Neural progenitor cell (in vitro differentiated cells): ENCODE results near the gene PAFAH2. TPM values are rescaled to one million over a fixed set of nuclear protein-coding genes. Genes with fewer than 3 reads are reported as not detected.

ENCODE experiments used
- DNase-seq: peaks from one replicate; pipeline ENCODE4 v3.0.0-alpha.2; 2016; ENCODE audit warnings: low spot score
- H2AFZ ChIP-seq: fragments of 200-600 bp; sonication (generic); replicated peaks from 2 replicates; pipeline ENCODE4 v1.6.1; 2016; ENCODE audit warnings: antibody characterized with exemption
- H3F3A ChIP-seq: fragments of 200-600 bp; sonication (generic); 2 replicates; pipeline ENCODE4 v1.6.1; 2016; ENCODE audit warnings: antibody characterized with exemption, low read depth
- H3K27ac ChIP-seq: fragments of 200-600 bp; sonication (generic); 2 replicates; pipeline ENCODE4 v1.5.1; 2016; ENCODE audit warnings: mild to moderate bottlenecking
- H3K27me3 ChIP-seq: fragments of 200-600 bp; sonication (generic); 2 replicates; pipeline ENCODE4 v1.6.1; 2016; ENCODE audit warnings: mild to moderate bottlenecking, moderate library complexity
- H3K36me3 ChIP-seq: fragments of 200-600 bp; sonication (generic); 2 replicates; pipeline ENCODE4 v1.5.1; 2016
- H3K4me1 ChIP-seq: fragments of 200-600 bp; sonication (generic); 2 replicates; pipeline ENCODE4 v1.6.1; 2016; ENCODE audit warnings: mixed run types
- H3K4me2 ChIP-seq: fragments of 200-600 bp; sonication (generic); 2 replicates; pipeline ENCODE4 v1.6.1; 2016
- H3K4me3 ChIP-seq: fragments of 200-600 bp; sonication (generic); 2 replicates; pipeline ENCODE4 v1.5.1; 2016
- H3K79me2 ChIP-seq: fragments of 200-600 bp; sonication (generic); 2 replicates; pipeline ENCODE4 v1.6.1; 2016; ENCODE audit warnings: low read depth
- H3K9ac ChIP-seq: fragments of 200-600 bp; sonication (generic); 2 replicates; pipeline ENCODE4 v1.6.1; 2016
- H3K9me3 ChIP-seq: fragments of 200-600 bp; sonication (generic); 2 replicates; pipeline ENCODE4 v1.5.1; 2016; ENCODE audit warnings: low read depth
- H4K20me1 ChIP-seq: fragments of 200-600 bp; sonication (generic); 2 replicates; pipeline ENCODE4 v1.6.1; 2016; ENCODE audit warnings: low read depth
- H3K27ac Mint-ChIP-seq: 3 replicates; pipeline ENCODE4 v1.8.0; 2021; ENCODE audit warnings: mixed read lengths
- H3K27me3 Mint-ChIP-seq: 2 replicates; pipeline ENCODE4 v1.8.0; 2022; ENCODE audit warnings: low read depth, mild to moderate bottlenecking, inconsistent platforms, moderate library complexity, mixed read lengths; ENCODE audit not compliant: insufficient read depth
- H3K36me3 Mint-ChIP-seq: 3 replicates; pipeline ENCODE4 v1.8.0; 2021; ENCODE audit warnings: mixed read lengths
- H3K4me1 Mint-ChIP-seq: 3 replicates; pipeline ENCODE4 v1.8.0; 2021; ENCODE audit warnings: mixed read lengths
- H3K4me3 Mint-ChIP-seq: 3 replicates; pipeline ENCODE4 v1.8.0; 2021; ENCODE audit warnings: mild to moderate bottlenecking, moderate library complexity, mixed read lengths
- H3K9me3 Mint-ChIP-seq: 3 replicates; pipeline ENCODE4 v1.8.0; 2020; ENCODE audit warnings: mixed read lengths
- EZH2 ChIP-seq: fragments of 200-600 bp; sonication (generic); IDR thresholded peaks from 2 replicates; pipeline ENCODE4 v1.6.1; 2017; ENCODE audit warnings: antibody characterized with exemption, mild to moderate bottlenecking, moderate library complexity
- EZH2phosphoT487 ChIP-seq: fragments of 200-600 bp; sonication (generic); IDR thresholded peaks from 2 replicates; pipeline ENCODE4 v1.6.1; 2017; ENCODE audit warnings: antibody characterized with exemption
- total RNA-seq: library from RNA; depleted of rRNA; stranded (reverse); fragments of >200 nt; gene quantifications from 2 replicates; pipeline ENCODE4 v1.2.3, GENCODE V29; 2015; ENCODE audit warnings: low replicate concordance
- TF ChIP-seq, protein P1 (sequence below): fragments of 200-600 bp; sonication (generic); IDR thresholded peaks from 2 replicates; pipeline ENCODE4 v1.5.1; 2017; ENCODE audit warnings: antibody characterized with exemption, mild to moderate bottlenecking

Gene PAFAH2
- total RNA-seq, 1 donor from 2014 or later = 18.2 TPM

DNA sequence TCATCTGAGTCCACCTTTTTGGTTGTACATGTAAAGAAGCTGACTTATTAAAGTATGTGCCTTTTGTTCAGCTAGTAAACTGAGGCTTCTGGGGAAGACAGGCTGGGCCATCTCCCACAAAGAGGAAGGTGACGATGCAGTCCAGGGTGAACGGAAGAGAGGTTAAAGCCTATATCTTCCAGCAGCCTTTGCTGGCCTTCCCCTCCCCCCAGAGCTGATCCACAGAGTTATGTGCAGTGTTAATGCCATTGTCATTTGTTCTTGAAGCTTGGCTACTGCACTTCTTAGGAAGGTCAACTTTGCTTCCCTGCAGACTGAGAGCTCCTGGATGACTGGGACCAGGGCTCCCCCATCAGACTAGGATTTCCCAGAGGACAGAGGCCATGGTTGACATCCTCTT is 45.9 kb upstream of the PAFAH2 start:
- no peak for DNase-seq
- no peak overlapping the region for H2AFZ ChIP-seq
- no peak overlapping the region for H3K4me3 ChIP-seq
- H3K4me1 Mint-ChIP-seq = peaks cover 6% of the 10 kb centered on the region
- H3K4me1 ChIP-seq = peaks cover 16% of the 10 kb centered on the region
- no peaks in the 10 kb centered on the region for H3K9me3 Mint-ChIP-seq
- TF ChIP-seq EZH2phosphoT487 = no peak
- TF ChIP-seq, protein P1, sequence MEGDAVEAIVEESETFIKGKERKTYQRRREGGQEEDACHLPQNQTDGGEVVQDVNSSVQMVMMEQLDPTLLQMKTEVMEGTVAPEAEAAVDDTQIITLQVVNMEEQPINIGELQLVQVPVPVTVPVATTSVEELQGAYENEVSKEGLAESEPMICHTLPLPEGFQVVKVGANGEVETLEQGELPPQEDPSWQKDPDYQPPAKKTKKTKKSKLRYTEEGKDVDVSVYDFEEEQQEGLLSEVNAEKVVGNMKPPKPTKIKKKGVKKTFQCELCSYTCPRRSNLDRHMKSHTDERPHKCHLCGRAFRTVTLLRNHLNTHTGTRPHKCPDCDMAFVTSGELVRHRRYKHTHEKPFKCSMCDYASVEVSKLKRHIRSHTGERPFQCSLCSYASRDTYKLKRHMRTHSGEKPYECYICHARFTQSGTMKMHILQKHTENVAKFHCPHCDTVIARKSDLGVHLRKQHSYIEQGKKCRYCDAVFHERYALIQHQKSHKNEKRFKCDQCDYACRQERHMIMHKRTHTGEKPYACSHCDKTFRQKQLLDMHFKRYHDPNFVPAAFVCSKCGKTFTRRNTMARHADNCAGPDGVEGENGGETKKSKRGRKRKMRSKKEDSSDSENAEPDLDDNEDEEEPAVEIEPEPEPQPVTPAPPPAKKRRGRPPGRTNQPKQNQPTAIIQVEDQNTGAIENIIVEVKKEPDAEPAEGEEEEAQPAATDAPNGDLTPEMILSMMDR = no peak
- no peak for TF ChIP-seq EZH2
- no peak overlapping the region for H3K27ac ChIP-seq
- peaks cover 11% of the 10 kb centered on the region for H3F3A ChIP-seq
- H3K9me3 ChIP-seq = no peaks in the 10 kb centered on the region
- no peak overlapping the region for H3K4me3 Mint-ChIP-seq
- H3K4me2 ChIP-seq = no peak overlapping the region
- peaks cover 94% of the 10 kb centered on the region for H3K27me3 ChIP-seq
- no peak overlapping the region for H3K9ac ChIP-seq
- no peak overlapping the region for H3K27ac Mint-ChIP-seq
- H3K79me2 ChIP-seq = no peaks in the 10 kb centered on the region
- peaks cover 9% of the 10 kb centered on the region for H4K20me1 ChIP-seq
- H3K36me3 Mint-ChIP-seq = no peaks in the 10 kb centered on the region
- peaks cover 51% of the 10 kb centered on the region for H3K27me3 Mint-ChIP-seq
- H3K36me3 ChIP-seq = no peaks in the 10 kb centered on the region

DNA sequence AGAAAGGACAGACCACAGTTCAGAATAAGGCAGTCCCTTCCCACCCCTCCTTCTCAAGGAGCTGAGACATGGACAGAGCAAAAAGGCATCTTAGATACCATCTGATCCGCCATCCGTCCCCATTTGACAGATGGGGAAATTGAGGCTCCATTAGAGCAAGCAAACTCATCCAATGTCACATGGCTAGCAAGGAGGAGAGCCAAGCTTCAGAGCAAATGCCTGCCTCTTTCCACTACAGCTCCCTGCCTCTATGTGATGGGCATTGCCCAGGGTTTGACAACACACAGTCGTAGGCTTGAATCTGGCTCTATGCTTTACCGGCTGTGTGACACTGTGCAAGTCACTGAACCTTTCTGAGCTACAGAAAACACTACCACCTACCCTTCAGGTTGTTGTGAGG is 44.1 kb upstream of the PAFAH2 start:
- H3K9me3 Mint-ChIP-seq = no peaks in the 10 kb centered on the region
- H3K4me1 Mint-ChIP-seq = peaks cover 6% of the 10 kb centered on the region
- H3K9ac ChIP-seq = no peak overlapping the region
- DNase-seq = no peak
- no peak for TF ChIP-seq EZH2
- no peak for TF ChIP-seq EZH2phosphoT487
- TF ChIP-seq, protein P1 = no peak
- H3K4me1 ChIP-seq = peaks cover 16% of the 10 kb centered on the region
- H3K27ac ChIP-seq = no peak overlapping the region
- H3K79me2 ChIP-seq = no peaks in the 10 kb centered on the region
- H3K4me2 ChIP-seq = no peak overlapping the region
- no peak overlapping the region for H3K4me3 ChIP-seq
- H3K36me3 Mint-ChIP-seq = no peaks in the 10 kb centered on the region
- peaks cover 9% of the 10 kb centered on the region for H4K20me1 ChIP-seq
- H3K27ac Mint-ChIP-seq = no peak overlapping the region
- no peaks in the 10 kb centered on the region for H3K36me3 ChIP-seq
- H3F3A ChIP-seq = peaks cover 11% of the 10 kb centered on the region
- H3K27me3 Mint-ChIP-seq = peaks cover 36% of the 10 kb centered on the region
- H3K27me3 ChIP-seq = peaks cover 94% of the 10 kb centered on the region
- no peak overlapping the region for H2AFZ ChIP-seq
- H3K4me3 Mint-ChIP-seq = no peak overlapping the region
- H3K9me3 ChIP-seq = no peaks in the 10 kb centered on the region

DNA sequence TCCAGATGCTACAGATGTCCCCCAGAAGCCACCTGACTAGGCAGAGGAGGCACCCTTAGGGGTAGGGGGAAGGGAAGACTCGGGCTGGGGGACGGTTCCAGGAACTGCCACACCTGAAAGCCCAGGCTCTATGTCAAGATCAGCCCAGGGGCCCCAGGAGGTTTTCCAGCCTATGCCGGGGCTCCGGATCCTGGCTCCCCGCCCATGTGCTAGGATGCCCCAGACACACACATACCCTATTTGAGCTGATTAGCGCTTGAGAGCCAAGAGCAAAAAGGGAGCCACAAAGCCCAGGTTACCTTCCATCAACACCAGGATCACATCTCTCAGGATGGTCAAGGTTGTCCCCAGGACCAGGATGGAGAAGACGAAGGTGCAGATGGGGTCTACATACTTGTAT is 43.5 kb upstream of the PAFAH2 start:
- H3K27me3 Mint-ChIP-seq = peaks cover 34% of the 10 kb centered on the region
- no peaks in the 10 kb centered on the region for H3K36me3 Mint-ChIP-seq
- H3K27ac ChIP-seq = no peak overlapping the region
- peaks cover 9% of the 10 kb centered on the region for H3K4me1 Mint-ChIP-seq
- peaks cover 94% of the 10 kb centered on the region for H3K27me3 ChIP-seq
- DNase-seq = no peak
- no peak overlapping the region for H3K4me3 ChIP-seq
- no peaks in the 10 kb centered on the region for H3K79me2 ChIP-seq
- peaks cover 9% of the 10 kb centered on the region for H4K20me1 ChIP-seq
- H3K4me2 ChIP-seq = no peak overlapping the region
- H3K9me3 Mint-ChIP-seq = no peaks in the 10 kb centered on the region
- H3K9ac ChIP-seq = no peak overlapping the region
- H3K4me3 Mint-ChIP-seq = no peak overlapping the region
- peaks cover 11% of the 10 kb centered on the region for H3F3A ChIP-seq
- H3K27ac Mint-ChIP-seq = no peak overlapping the region
- H3K36me3 ChIP-seq = no peaks in the 10 kb centered on the region
- no peaks in the 10 kb centered on the region for H3K9me3 ChIP-seq
- no peak overlapping the region for H2AFZ ChIP-seq
- peaks cover 13% of the 10 kb centered on the region for H3K4me1 ChIP-seq
- TF ChIP-seq EZH2phosphoT487 (no peak), EZH2 (no peak)
- TF ChIP-seq, protein P1 = no peak

DNA sequence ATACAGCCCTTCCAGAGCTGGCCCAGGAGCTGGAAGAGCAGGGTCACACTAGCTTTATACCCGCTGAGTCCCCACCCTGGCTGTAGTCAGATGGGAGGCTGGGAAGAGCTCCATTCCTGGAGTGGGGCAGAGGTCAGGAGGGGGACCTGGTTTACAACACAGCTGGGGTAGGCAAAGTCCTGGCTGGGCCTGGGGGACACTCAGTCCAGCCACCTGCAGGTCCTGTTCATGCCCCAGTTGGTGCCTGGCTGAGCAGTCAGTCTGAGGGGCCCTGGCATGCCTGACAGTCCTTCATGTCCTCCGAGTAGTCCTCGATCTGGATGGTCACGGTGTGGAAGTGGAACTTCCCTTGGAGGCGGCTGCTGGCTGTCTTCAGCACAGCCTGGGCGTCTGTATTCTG is 41.0 kb upstream of the PAFAH2 start:
- H3K27ac Mint-ChIP-seq = no peak overlapping the region
- peaks cover 16% of the 10 kb centered on the region for H3K4me1 Mint-ChIP-seq
- H3K27me3 Mint-ChIP-seq = peaks cover 24% of the 10 kb centered on the region
- Histone ChIP-seq H3K9ac (no peak overlapping the region), H3K27me3 (peaks cover 84% of the 10 kb centered on the region), H3K36me3 (no peaks in the 10 kb centered on the region), H3F3A (no peaks in the 10 kb centered on the region), H2AFZ (no peak overlapping the region), H3K4me3 (no peak overlapping the region), H3K9me3 (no peaks in the 10 kb centered on the region), H3K79me2 (no peaks in the 10 kb centered on the region), H4K20me1 (no peaks in the 10 kb centered on the region), H3K4me2 (no peak overlapping the region), H3K4me1 (peaks cover 5% of the 10 kb centered on the region), H3K27ac (no peak overlapping the region)
- H3K4me3 Mint-ChIP-seq = no peak overlapping the region
- DNase-seq = no peak
- H3K36me3 Mint-ChIP-seq = no peaks in the 10 kb centered on the region
- TF ChIP-seq, protein P1 = no peak
- TF ChIP-seq EZH2 = no peak
- TF ChIP-seq EZH2phosphoT487 = no peak
- H3K9me3 Mint-ChIP-seq = no peaks in the 10 kb centered on the region
